Measurements from ENCODE around the gene APBA1.
A peak's percentile ranks its signal among the peaks of the same experiment; 100 is the strongest.
"Not testable (repeated sequence)": the region's sequence is repeated elsewhere in the genome, so short reads cannot be mapped to it uniquely, and the experiment has no call there.

The APBA1 gene

GRCh38 chr9:69442486-69442885 lies 229.7 kb downstream of the APBA1 start:
- no peak for DNase-seq (ENCODE audit: low spot score)

DNA sequence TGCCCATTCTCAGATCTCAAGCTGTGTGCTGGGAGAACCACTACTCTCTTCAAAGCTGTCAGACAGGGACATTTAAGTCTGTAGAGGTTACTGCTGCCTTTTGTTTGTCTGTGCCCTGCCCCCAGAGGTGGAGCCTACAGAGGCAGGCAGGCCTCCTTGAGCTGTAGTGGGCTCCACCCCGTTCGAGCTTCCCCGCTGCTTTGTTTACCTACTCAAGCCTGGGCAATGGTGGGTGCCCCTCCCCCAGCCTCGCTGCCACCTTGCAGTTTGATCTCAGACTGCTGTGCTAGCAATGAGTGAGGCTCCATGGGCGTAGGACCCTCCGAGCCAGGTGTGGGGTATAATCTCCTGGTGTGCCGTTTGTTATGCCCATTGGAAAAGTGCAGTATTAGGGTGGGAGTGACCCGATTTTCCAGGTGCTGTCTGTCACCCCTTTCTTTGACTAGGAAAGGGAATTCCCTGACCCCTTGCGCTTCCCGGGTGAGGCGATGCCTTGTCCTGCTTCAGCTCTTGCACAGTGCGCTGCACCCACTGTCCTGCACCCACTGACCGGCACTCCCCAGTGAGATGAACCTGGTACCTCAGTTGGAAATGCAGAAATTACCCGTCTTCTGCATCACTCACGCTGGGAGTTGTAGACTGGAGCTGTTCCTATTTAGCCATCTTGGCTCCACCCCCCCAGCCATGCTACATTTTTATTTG lies 231.8 kb downstream of the APBA1 start:
- DNase-seq (ENCODE audit: low spot score), result not testable (repeated sequence)

DNA sequence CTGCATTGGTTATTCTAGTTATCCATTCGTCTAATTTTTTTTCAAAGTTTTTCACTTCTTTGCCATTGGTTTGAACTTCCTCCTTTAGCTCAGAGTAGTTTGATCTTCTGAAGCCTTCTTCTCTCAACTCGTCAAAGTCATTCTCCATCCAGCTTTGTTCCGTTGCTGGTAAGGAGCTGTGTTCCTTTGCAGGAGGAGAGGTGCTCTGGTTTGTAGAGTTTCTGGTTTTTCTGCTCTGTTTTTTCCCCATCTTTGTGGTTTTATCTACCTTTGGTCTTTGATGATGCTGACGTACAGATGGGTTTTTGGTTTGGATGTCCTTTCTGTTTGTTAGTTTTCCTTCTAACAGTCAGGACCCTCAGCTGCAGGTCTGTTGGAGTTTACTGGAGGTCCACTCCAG lies 232.5 kb downstream of the APBA1 start:
- DNase-seq (ENCODE audit: low spot score), result not testable (repeated sequence)

GRCh38 chr9:69433968-69434367 lies 238.2 kb downstream of the APBA1 start:
- DNase-seq (ENCODE audit: low spot score), result no peak

GRCh38 chr9:69433392-69433791 lies 238.8 kb downstream of the APBA1 start:
- no peak for DNase-seq (ENCODE audit: low spot score)

DNA sequence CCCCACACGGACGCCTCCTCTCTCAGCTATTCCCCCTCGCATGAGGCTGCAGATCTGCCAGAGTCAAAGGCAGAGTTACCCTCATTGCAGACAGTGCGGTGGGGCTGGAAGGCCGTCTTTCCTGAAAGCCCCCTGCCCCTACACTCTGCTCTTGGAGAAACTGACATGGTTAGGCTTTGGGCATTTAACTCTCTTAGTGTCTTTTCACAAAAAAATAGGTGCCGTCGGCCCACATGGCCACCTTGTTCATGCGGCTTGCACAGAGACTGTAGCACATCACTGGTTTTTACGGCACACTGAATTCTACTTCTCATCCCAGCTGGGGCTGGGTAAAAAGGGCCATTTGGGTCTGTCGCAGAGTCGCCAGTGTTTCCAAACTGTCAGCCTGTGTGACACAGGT lies 239.5 kb downstream of the APBA1 start:
- no peak for DNase-seq (ENCODE audit: low spot score)

GRCh38 chr9:69431777-69432176 lies 240.4 kb downstream of the APBA1 start:
- no peak for DNase-seq (ENCODE audit: low spot score)

DNA sequence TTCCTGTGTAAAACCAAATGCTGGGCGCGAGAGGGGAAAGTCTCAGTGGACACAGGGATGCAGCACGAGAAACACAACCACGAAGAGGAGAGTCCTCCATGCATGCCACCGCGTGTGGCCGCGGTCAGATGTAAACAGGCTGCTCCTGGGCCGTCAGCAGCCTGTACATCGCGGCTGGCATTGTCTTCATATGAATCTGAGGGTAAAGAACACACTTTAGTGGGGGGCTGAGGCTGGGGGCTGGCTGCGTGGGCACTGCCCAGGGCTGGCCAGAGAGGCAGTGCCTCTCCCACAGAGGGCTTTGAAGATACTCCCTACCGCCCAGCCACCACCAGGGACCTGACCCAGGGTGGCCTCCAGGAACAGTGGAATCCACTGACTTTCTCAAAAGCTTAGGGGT lies 241.0 kb downstream of the APBA1 start:
- DNase-seq (ENCODE audit: low spot score), result no peak

DNA sequence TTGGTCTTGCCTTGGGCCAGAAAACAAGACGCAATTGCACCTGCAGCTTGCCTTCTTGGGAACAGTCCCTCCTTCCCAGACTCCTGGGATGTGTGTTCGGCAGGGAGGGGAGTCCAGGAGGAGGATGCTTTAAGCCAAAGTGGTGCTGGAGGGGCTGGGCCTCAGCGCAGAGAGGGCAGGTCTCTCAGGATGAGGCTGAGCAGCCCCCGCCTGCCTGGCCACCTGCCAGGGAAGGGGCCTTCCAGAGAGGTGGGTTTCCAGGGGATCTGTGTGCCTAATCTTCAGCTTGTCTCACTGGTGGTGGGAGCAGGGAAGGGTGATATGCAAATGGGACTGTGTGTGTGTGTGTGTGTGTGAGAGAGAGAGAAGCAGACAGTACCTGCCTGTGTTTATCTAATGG lies 242.0 kb downstream of the APBA1 start:
- no peak for DNase-seq (ENCODE audit: low spot score)

DNA sequence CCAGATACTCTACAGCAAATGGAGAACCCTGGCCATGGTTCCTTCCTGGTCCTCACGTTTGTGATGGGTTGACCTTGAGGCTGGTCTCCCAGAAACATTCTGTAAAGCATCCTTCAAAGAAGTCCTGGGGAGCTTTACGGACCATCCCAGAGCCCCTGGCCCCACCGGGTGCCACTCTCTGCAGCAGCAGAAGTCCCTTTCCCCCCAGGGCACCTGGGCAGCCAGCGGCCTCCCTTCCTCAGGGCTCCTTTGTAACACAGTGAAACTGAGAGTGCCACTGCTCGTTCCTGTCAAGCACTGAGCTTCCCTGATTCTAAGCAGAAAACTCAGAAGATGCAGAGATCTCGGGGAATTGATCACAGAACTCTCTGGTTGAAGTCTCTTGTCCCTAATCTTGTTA lies 242.9 kb downstream of the APBA1 start:
- no peak for DNase-seq (ENCODE audit: low spot score)

DNA sequence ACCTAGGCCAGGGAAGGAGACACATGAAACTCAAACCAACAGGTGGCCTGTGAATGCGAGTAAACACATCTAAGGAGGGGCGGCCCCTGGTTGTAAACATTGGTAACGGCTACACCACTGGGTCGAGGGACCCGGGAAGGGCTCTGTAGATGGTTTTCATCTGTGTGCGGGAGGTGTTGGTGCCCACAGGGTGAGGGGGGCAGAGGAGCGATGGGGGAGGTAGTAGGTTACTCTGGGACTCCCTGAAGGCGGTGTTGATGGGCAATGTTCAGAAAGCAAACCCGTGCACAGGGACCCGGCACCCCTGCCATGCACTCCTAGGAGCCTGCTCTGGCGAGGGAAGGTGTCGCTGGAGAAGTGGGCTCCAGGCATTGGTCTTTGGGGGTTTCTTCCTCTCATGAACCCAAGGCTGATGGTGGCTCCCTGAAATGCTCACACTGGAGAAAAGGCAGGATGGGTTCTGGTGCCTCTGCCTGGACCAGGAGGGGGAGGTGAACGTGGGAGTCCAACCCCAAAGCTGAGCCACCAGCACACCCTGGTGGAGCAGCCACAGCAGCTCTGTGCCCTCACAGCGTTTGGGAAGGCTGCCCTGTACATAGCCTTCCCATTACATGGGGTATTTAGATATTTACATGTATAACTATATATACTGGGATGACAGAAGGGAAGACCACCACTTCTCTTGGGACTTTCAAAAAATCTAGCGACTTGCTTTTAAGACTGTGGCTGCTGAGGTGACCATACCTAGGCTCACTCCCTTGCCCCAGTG lies 244.0 kb downstream of the APBA1 start:
- DNase-seq (ENCODE audit: low spot score), result no peak

DNA sequence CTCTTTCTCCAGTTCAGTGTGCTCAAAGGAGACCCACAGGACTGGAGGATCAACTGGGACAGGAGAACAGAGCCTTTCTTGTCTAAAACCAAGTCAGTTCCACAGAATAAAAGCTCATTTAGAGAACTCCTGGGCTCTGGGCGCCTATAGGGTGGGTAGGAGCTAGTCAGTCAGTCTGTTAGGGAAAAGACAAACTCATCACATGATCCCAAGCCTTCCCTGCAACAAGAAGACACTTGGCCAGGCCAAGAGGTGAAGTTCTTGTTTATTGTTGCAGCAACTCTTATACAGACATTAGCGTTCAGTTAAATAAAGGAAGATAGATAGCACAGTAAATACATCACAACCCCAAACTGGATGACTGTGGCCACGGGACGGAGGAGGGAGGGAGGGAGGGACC lies 244.9 kb downstream of the APBA1 start:
- no peak for DNase-seq (ENCODE audit: low spot score)

DNA sequence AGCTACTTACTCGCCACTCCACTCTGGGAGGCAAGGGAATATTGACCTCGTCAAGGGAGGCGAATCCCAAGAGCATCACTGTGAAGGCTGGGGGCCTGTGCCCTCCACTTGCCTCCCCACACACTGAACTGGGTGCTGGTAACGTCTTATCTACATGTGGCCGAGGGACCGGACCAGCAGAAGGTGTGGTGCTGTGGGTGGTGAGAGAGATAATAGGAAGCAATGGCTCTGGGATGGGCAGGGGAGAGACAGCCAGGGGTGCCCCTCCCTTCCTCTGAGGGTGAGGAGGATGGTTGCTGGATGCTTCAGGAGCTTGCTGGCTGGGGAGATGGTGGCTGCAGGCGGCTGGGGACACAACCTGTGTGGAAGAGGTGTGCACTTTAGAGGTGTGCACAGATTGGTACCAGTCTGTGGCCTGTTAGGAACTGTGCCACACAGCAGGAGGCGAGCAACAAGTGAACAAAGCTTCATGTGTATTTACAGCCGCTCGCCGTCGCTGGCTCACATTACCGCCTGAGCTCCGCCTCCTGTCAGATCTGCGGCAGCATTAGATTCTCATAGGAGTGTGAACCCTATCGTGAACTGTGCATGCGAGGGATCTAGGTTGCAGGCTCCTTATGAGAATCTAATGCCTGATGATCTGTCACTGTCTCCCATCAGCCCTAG lies 246.9 kb downstream of the APBA1 start:
- DNase-seq (ENCODE audit: low spot score), result no peak

GRCh38 chr9:69421908-69422801 lies 250.0 kb downstream of the APBA1 start:
- DNase-seq (ENCODE audit: low spot score), result peak; percentile 84

DNA sequence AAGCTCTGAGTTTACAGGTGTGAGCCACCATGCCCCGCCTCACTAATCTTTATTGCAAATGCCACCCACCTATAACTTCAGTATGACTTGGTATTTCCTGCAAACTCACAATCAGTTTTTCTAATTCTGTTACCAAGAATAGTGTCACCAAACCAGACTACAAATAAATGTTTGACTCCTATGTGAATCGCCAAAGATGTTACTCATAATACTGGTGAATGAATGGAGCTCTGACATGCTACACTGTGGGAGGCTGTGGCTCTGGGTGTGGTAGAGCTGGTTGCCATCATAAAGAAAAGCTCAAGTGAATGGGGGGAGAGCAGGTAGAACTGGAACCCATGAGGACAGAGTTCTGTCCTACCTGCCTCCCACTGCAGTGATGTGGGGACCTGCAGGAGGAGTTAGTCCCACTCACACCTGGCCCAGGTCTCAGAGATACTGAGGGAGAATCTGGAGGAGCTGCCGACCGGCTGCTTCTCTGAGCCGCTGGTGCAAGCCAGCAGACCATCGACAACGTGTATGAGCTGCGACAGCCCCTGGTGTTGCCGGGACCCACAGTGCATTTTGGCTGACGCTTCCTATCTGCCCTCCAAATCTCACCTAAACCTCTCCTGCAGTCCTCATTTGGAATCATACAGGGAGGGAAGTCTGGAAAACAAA lies 251.4 kb downstream of the APBA1 start:
- DNase-seq (ENCODE audit: low spot score), result no peak

DNA sequence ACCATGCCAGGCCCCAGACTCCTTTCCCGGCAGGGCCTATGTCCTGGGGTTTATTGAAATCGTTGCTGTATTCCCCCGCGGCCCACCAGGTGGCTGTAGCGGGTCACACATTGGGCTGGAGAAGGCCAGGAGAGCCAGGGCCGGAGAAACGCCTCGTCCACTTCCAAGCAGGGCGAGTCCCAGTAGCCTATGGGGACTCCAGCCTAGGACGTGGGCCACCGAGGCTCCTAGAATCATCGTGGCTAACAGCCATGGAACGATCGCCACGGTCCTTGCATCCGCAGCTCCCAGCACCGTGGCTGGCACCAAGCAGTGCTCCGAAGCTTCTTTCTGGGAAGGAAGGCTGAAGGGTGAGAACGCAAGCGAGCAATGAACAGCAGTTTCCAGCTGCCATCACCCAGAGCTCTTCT lies 259.4 kb downstream of the APBA1 start:
- peak; percentile 87 for DNase-seq (ENCODE audit: low spot score)

GRCh38 chr9:69411931-69412740 lies 260.0 kb downstream of the APBA1 start:
- no peak for DNase-seq (ENCODE audit: low spot score)

- DNase-seq (ENCODE audit: low spot score), result no peak
Measured at GRCh38 chr9:69411246-69411645, 260.9 kb downstream of the APBA1 start.

DNA sequence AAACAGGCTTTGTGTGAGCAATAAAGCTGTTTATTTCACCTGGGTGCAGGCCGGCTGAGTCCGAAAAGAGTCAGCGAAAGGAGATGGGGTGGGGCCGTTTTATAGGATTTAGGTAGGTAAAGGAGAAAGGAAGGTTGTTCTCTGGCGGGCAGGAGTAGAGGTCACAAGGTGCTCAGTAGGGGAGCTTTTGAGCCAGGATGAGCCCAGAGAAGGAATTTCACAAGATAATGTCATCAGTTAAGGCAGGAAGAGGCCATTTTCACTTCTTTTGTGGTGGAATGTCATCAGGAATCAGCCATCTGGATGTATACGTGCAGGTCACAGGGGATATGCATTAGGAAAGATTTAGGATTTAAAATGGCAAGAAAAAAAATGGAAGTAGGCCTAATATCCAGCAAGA lies 262.2 kb downstream of the APBA1 start:
- DNase-seq (ENCODE audit: low spot score), result not testable (repeated sequence)

GRCh38 chr9:69400470-69400869 lies 271.7 kb downstream of the APBA1 start:
- no peak for DNase-seq (ENCODE audit: low spot score)
